ENCODE results near the gene EPHA5.

EPHA5 gene

DNA sequence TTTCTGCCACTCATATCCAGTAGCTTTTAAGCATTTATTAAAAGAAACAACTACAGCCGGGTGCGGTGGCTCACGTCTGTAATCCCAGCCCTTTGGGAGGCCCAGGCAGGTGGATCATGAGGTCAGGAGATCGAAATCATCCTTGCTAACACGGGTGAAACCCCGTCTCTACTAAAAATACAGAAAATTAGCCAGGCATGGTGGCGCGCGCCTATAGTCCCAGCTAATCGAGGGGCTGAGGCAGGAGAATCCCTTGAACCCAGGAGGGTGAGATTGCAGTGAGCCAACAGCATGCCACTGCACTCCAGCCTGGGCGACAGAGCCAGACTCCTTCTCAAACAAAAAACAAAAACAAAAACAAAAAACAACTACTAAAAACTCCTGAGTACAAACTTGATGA, 119.8 kb downstream of the EPHA5 start:
- no peak for DNase-seq (ENCODE audit: low spot score)
- TF ChIP-seq CTCF (IDR thresholded peaks at IDR 0.05; ENCODE audit: extremely low read depth, missing control alignments), result no peak

DNA sequence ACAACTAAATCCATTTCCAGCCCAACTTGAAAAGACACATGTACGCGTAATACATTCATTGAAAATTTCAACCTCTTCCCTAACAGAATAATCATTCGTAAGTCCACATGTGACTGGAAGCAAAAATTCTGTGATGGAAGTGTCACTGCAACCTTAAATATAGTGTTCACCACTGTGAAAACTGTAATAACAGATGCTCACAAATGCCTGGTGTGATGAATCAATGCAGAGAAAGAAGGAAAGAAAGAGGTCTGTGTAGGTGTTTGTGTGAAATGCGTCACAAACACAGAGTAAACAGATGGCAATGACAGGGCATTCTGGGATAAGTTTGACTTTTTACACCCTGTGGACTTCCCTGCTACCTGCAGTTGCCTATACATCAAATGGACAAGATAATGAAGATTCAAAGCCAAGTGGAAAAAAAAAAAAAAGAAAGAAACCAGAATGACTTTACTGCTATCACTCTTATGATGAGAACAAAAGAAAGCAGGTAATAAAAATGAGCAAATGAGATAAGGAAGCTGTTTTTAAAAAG, 123.3 kb downstream of the EPHA5 start:
- TF ChIP-seq CTCF (IDR thresholded peaks at IDR 0.05; ENCODE audit: extremely low read depth, missing control alignments), result no peak
- DNase-seq (ENCODE audit: low spot score), result no peak

- no peak for DNase-seq (ENCODE audit: low spot score)
- no peak for TF ChIP-seq CTCF (IDR thresholded peaks at IDR 0.05; ENCODE audit: extremely low read depth, missing control alignments)
Measured at GRCh38 chr4:65538571-65538970, 131.7 kb downstream of the EPHA5 start.

DNA sequence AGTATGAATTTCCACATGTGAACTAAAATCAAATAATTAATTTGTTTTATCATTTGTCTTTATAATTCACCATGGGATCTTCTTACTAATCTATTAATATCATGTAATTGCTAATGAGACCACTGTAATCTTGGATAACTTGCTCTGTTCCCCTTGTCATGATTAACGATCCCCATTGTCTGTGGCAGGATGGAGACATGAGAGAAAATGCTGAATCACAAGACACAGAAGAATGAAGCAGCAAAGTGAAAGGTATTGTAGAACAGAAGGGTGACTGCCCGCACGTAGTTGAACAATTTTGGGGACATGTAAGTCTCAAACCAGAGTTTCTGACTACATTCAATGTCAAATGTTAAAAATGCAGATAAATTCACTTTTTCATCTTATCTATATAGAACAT, 135.2 kb downstream of the EPHA5 start:
- no peak for DNase-seq (ENCODE audit: low spot score)
- TF ChIP-seq CTCF (IDR thresholded peaks at IDR 0.05; ENCODE audit: extremely low read depth, missing control alignments), result no peak

DNA sequence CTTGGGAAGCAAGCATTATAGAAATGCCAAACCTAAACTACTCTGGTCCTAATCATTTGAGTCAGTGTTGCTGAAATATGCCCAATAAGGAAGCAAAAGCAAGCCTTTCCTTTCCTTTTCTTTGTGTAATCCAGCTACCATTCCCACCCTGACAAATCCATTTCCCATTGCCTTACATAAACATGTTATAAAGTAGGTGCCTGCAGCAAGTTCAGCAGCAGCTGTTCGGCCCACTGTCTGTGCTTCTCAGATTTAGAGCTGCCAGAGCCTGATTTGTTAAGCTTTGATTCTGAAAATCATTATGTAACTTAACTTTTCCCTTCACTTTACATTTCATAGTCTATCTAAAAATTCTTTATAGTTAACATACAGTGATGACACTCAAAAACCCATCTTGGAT, 148.6 kb downstream of the EPHA5 start:
- no peak for TF ChIP-seq CTCF (IDR thresholded peaks at IDR 0.05; ENCODE audit: extremely low read depth, missing control alignments)
- no peak for DNase-seq (ENCODE audit: low spot score)

DNA sequence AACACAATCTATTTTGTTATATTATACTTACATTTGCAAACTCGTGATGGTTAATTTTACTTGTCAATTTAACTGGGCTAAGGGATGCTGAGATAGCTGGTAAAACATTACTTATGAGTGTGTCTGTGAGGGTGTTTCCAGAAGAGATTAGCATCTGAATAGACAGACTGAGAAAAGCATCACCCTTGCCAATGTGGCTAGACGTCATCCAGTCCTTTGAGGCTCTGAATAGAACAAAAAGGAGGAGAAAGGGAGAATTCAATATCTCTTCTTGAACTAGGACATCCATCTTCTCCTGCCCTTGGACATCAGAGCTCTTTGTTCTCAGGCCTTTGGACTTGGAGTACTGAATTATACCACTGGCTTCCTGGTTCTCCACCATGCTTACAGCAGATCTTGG, 154.6 kb downstream of the EPHA5 start:
- DNase-seq (ENCODE audit: low spot score), result no peak
- no peak for TF ChIP-seq CTCF (IDR thresholded peaks at IDR 0.05; ENCODE audit: extremely low read depth, missing control alignments)

- DNase-seq (ENCODE audit: low spot score), result no peak
- TF ChIP-seq CTCF (IDR thresholded peaks at IDR 0.05; ENCODE audit: extremely low read depth, missing control alignments), result no peak
Measured at GRCh38 chr4:65510976-65511375, 159.3 kb downstream of the EPHA5 start.
